Subcutaneous adipose tissue (tissue), 4 donors: ENCODE results near the gene PWWP2B. TPM values are rescaled to one million over a fixed set of nuclear protein-coding genes. Genes with fewer than 3 reads are reported as not detected.

Experiments
- CTCF ChIP-seq: fragments of 450-650 bp; IDR thresholded peaks from one replicate; pipeline ENCODE4 v1.5.1; 2016; ENCODE audit warnings: low read depth, mild to moderate bottlenecking, control low read depth, antibody characterized with exemption, moderate library complexity
- total RNA-seq, 4 donors: library from RNA; depleted of rRNA; stranded (reverse); fragments of >200 nt; gene quantifications; one replicate each; pipeline ENCODE4 v1.1.0, GENCODE V29; 2016

Gene PWWP2B
- total RNA-seq, 4 donors from 2014 or later, result 9.0 to 24.9 (median 9.6) TPM

- TF ChIP-seq CTCF, result no peak
Measured at GRCh38 chr10:132433671-132434340, 36.8 kb downstream of the PWWP2B start.

- no peak for TF ChIP-seq CTCF
Measured at GRCh38 chr10:132434405-132435005, 37.5 kb downstream of the PWWP2B start.

- TF ChIP-seq CTCF, result no peak
Measured at GRCh38 chr10:132436861-132437410, 39.9 kb downstream of the PWWP2B start.

- TF ChIP-seq CTCF, result no peak
Measured at GRCh38 chr10:132437541-132437950, 40.5 kb downstream of the PWWP2B start.

GRCh38 chr10:132438091-132439024 is 41.4 kb downstream of the PWWP2B start:
- TF ChIP-seq CTCF, result no peak

- TF ChIP-seq CTCF, result no peak
Measured at GRCh38 chr10:132439025-132439388, 42.0 kb downstream of the PWWP2B start.
